HG02678 (cell line): ENCODE measurements around the gene SSR3.
"Not testable (repeated sequence)": the region's sequence is repeated elsewhere in the genome, so short reads cannot be mapped to it uniquely, and the experiment has no call there.

Experiments used
- ATAC-seq: cut with Tn5 transposase; IDR thresholded peaks from one replicate; pipeline ENCODE4 v1.9.1; 2021; ENCODE audit warnings: mild to moderate bottlenecking, moderate library complexity; ENCODE audit not compliant: unreplicated experiment

SSR3 gene

GRCh38 chr3:156576651-156577348 is 21.9 kb upstream of the SSR3 start:
- ATAC-seq: no peak

- no peak for ATAC-seq
These were observed 21.1 kb upstream of the SSR3 start for GRCh38 chr3:156576051-156576450.

GRCh38 chr3:156575641-156576040 is 20.7 kb upstream of the SSR3 start:
- no peak for ATAC-seq

GRCh38 chr3:156569881-156570280 is 15.0 kb upstream of the SSR3 start:
- ATAC-seq: not testable (repeated sequence)

- not testable (repeated sequence) for ATAC-seq
These were observed 14.1 kb upstream of the SSR3 start for GRCh38 chr3:156569016-156569415.

- no peak for ATAC-seq
These were observed 9.2 kb upstream of the SSR3 start for GRCh38 chr3:156563900-156564682.

GRCh38 chr3:156562486-156562885 is 7.6 kb upstream of the SSR3 start:
- not testable (repeated sequence) for ATAC-seq

- ATAC-seq: peak; percentile 59
These were observed 6.6 kb upstream of the SSR3 start for GRCh38 chr3:156561533-156561932.

- ATAC-seq: no peak
These were observed 4.4 kb upstream of the SSR3 start for GRCh38 chr3:156559321-156559720.

- ATAC-seq: no peak
These were observed 3.5 kb upstream of the SSR3 start for GRCh38 chr3:156558389-156558788.

GRCh38 chr3:156554515-156554841 is 439 bp downstream of the SSR3 start:
- ATAC-seq: no peak

- no peak for ATAC-seq
These were observed 1.1 kb downstream of the SSR3 start for GRCh38 chr3:156553705-156554356.

GRCh38 chr3:156552973-156553372 is 1.9 kb downstream of the SSR3 start:
- ATAC-seq: no peak

- no peak for ATAC-seq
These were observed 3.2 kb downstream of the SSR3 start for GRCh38 chr3:156551746-156552145.

GRCh38 chr3:156551261-156551660 is 3.7 kb downstream of the SSR3 start:
- ATAC-seq: no peak

GRCh38 chr3:156548902-156549301 is 6.0 kb downstream of the SSR3 start:
- ATAC-seq: no peak

GRCh38 chr3:156548041-156548687 is 6.8 kb downstream of the SSR3 start:
- no peak for ATAC-seq

GRCh38 chr3:156547637-156548036 is 7.3 kb downstream of the SSR3 start:
- ATAC-seq: no peak

- ATAC-seq: no peak
These were observed 11.8 kb downstream of the SSR3 start for GRCh38 chr3:156543043-156543555.

- ATAC-seq: no peak
These were observed 12.5 kb downstream of the SSR3 start for GRCh38 chr3:156542101-156543042.
